Peyer's patch (tissue), 4 donors: Measurements from ENCODE around the gene S100A6. TPM values are rescaled to one million over a fixed set of nuclear protein-coding genes. Genes with fewer than 3 reads are reported as not detected.
"Not testable (repeated sequence)": the region's sequence is repeated elsewhere in the genome, so short reads cannot be mapped to it uniquely, and the experiment has no call there.

Source experiments
- DNase-seq, 3 donors: peaks; one replicate each; pipeline ENCODE4 v3.0.0-alpha.2; 2017 to 2019
- H3K27ac ChIP-seq, 4 donors: fragments of 200-600 bp; sonication (generic); one replicate each; pipeline ENCODE4 v1.5.1; 2016 to 2019
- H3K27me3 ChIP-seq, 2 donors: fragments of 200-600 bp; sonication (generic); one replicate each; pipeline ENCODE4 v1.5.1; 2019
- H3K36me3 ChIP-seq, 3 donors: fragments of 200-600 bp; sonication (generic); one replicate each; pipeline ENCODE4 v1.5.1; 2016 to 2019
- H3K4me1 ChIP-seq, 4 donors: fragments of 200-600 bp; sonication (generic); one replicate each; pipeline ENCODE4 v1.5.1; 2016 to 2019
- H3K4me3 ChIP-seq, 4 donors: fragments of 200-600 bp; sonication (generic); 1 replicate in 3 of 4; 2 replicates in 1 of 4; pipeline ENCODE4 v1.5.1; 2016 to 2019; ENCODE audit warnings: mild to moderate bottlenecking in 1 of 4
- H3K9me3 ChIP-seq, 4 donors: fragments of 200-600 bp; sonication (generic); one replicate each; pipeline ENCODE4 v1.5.1; 2016 to 2019; ENCODE audit warnings: mild to moderate bottlenecking in 1 of 4
- POLR2A ChIP-seq, 2 donors: fragments of 450-650 bp; IDR thresholded peaks; one replicate each; pipeline ENCODE4 v1.5.1; 2017; ENCODE audit warnings: antibody characterized with exemption in 2 of 2, mild to moderate bottlenecking in 2 of 2, moderate library complexity in 2 of 2
- total RNA-seq, 4 donors: library from RNA; depleted of rRNA; stranded (reverse); fragments of >200 nt; gene quantifications; one replicate each; pipeline ENCODE4 v1.1.0, GENCODE V29; 2016
- TF ChIP-seq, protein P1 (sequence below), 6 experiments: fragments of 450-650 bp in 4 of 6; fragments of 200-600 bp in 2 of 6; sonication (generic) in 1 of 6; IDR thresholded peaks; one replicate each; pipeline ENCODE4 v1.5.1; 2017 to 2019; ENCODE audit warnings: antibody characterized with exemption in 6 of 6, mild to moderate bottlenecking in 3 of 6, moderate library complexity in 1 of 6

S100A6 gene
- 100 to 1,000 TPM; 321 to 366 (median 334) TPM for total RNA-seq

DNA sequence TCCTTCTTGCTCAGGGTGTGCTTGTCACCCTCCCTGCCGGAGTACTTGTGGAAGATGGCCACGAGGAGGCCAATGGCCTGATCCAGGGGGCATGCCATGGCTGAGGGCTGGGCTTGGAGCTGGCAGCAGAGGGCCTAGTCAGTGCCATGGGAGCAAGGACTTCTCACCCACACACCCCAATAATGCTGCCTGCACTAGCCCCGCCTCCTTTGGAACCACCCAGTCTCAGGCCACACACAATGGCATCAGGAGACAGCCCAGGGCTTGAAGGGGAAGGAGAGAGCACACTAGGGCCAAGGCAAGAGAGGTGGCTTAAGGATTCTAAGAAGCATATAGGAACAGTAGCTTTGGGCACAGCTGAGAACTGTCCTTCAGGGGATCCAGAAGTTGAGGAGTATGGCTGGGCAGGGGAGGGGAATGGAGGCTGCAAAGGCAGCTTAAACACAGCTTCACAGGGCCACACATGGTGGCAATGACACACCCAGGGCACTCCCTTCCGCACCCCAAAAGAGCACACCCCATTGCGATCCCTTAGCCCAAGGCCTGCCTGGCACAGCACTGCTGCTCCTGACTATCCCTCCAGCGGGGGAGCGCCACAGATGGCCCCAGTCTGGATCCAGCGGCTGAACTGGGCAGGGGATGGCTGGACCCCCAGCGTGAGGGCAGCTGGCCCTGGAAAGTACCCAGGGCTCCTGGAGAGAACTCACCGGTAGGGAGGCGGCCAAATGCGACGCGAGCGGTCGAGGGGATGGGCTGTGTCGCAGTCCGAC, at the start of gene S100A6:
TSS of gene S100A6 (minus strand) at position 750 of the 770 bp plus-strand sequence. CDS start at position 98, 652 bp downstream.
- no peaks in the 10 kb centered on the region for H3K9me3 ChIP-seq
- peaks cover 6 to 63% (median 13%) of the 10 kb centered on the region in 4 donors for H3K4me1 ChIP-seq
- peak; percentile 51 to 53 for TF ChIP-seq POLR2A (IDR thresholded peaks at IDR 0.05)
- TF ChIP-seq, protein P1, sequence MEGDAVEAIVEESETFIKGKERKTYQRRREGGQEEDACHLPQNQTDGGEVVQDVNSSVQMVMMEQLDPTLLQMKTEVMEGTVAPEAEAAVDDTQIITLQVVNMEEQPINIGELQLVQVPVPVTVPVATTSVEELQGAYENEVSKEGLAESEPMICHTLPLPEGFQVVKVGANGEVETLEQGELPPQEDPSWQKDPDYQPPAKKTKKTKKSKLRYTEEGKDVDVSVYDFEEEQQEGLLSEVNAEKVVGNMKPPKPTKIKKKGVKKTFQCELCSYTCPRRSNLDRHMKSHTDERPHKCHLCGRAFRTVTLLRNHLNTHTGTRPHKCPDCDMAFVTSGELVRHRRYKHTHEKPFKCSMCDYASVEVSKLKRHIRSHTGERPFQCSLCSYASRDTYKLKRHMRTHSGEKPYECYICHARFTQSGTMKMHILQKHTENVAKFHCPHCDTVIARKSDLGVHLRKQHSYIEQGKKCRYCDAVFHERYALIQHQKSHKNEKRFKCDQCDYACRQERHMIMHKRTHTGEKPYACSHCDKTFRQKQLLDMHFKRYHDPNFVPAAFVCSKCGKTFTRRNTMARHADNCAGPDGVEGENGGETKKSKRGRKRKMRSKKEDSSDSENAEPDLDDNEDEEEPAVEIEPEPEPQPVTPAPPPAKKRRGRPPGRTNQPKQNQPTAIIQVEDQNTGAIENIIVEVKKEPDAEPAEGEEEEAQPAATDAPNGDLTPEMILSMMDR (IDR thresholded peaks at IDR 0.05): peak in 2 of 6 experiments; percentile 9 to 15
- DNase-seq: peak; percentile 67 to 86 (median 84)
- H3K36me3 ChIP-seq: no peaks in the 10 kb centered on the region
- no peaks in the 10 kb centered on the region for H3K27me3 ChIP-seq
- H3K27ac ChIP-seq: peak within 1 kb of the TSS; percentile 95 to 99 (median 97)
- peak within 1 kb of the TSS; percentile 70 to 89 (median 76) for H3K4me3 ChIP-seq

DNA sequence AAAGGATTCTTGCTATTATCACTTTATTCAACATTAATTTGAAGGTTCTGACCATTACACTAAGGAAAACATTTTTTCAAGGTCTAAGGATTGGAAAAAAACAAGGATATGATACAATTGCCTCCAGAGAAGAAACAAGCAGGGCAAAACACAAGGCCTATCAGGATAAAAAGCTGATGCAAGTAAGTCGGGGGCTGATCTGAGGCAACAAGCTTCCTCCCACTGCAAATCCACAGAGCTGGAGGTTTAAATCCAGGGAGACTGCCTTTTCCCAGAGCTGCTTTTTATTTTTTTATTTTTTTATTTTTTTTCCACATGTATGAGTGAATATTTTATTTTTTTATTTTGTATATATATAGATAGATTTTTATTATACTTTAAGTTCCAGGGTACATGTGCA, 49.2 kb upstream of the S100A6 start:
- H3K27me3 ChIP-seq: no peaks in the 10 kb centered on the region
- H3K4me3 ChIP-seq: no peak overlapping the region
- no peaks in the 10 kb centered on the region for H3K9me3 ChIP-seq
- H3K36me3 ChIP-seq: no peaks in the 10 kb centered on the region
- TF ChIP-seq, protein P1 (IDR thresholded peaks at IDR 0.05): no peak
- no peak for TF ChIP-seq POLR2A (IDR thresholded peaks at IDR 0.05)
- no peak for DNase-seq
- no peak overlapping the region for H3K27ac ChIP-seq
- H3K4me1 ChIP-seq: no peaks in the 10 kb centered on the region

DNA sequence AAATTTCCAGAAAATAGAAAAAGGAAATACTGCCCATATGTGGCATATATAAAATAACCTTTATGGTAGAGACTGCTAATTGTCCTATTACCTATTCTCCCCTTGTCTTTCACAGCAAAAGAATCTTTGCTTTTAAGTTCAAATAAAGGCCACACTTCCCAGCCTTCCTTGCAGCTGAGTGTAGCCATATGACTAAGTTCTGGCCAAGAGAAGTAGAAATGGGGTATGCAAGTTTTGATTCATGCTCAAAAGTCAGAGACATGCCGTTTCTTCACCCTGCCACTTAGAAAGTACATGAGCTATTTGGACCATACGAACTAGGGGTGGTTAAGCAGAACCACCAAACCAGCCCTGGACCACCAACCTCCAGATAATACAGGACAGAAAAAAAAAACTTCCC, 48.2 kb upstream of the S100A6 start:
- Histone ChIP-seq H3K27me3 (no peaks in the 10 kb centered on the region), H3K4me3 (no peak overlapping the region), H3K9me3 (no peaks in the 10 kb centered on the region), H3K27ac (no peak overlapping the region), H3K4me1 (no peaks in the 10 kb centered on the region), H3K36me3 (no peaks in the 10 kb centered on the region)
- DNase-seq: no peak
- TF ChIP-seq, protein P1 (IDR thresholded peaks at IDR 0.05): no peak
- TF ChIP-seq POLR2A (IDR thresholded peaks at IDR 0.05): no peak

DNA sequence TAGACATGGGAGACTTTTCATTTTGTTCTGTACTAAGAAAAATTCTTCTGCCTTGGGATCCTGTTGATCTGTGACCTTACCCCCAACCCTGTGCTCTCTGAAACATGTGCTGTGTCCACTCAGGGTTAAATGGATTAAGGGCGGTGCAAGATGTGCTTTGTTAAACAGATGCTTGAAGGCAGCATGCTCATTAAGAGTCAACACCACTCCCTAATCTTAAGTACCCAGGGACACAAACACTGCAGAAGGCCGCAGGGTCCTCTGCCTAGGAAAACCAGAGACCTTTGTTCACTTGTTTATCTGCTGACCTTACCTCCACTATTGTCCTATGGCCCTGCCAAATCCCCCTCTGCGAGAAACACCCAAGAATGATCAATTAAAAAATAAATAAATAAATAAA, 47.7 kb upstream of the S100A6 start:
- not testable (repeated sequence) for H3K4me3 ChIP-seq, H3K4me1 ChIP-seq, DNase-seq, H3K9me3 ChIP-seq, H3K27ac ChIP-seq, H3K27me3 ChIP-seq, H3K36me3 ChIP-seq

DNA sequence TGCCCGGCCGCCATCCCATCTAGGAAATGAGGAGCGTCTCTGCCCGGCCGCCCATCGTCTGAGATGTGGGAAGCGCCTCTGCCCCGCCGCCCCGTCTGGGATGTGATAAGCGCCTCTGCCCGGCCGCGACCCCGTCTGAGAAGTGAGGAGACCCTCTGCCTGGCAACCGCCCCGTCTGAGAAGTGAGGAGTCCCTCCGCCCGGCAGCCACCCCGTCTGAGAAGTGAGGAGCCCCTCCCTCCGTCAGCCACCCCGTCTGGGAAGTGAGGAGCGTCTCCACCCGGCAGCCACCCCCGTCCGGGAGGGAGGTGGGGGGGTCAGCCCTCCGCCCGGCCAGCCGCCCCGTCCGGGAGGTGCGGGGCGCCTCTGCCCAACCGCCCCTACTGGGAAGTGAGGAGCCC, 47.0 kb upstream of the S100A6 start:
- not testable (repeated sequence) for DNase-seq, H3K36me3 ChIP-seq, H3K9me3 ChIP-seq, H3K27me3 ChIP-seq, H3K4me3 ChIP-seq, H3K27ac ChIP-seq, H3K4me1 ChIP-seq

DNA sequence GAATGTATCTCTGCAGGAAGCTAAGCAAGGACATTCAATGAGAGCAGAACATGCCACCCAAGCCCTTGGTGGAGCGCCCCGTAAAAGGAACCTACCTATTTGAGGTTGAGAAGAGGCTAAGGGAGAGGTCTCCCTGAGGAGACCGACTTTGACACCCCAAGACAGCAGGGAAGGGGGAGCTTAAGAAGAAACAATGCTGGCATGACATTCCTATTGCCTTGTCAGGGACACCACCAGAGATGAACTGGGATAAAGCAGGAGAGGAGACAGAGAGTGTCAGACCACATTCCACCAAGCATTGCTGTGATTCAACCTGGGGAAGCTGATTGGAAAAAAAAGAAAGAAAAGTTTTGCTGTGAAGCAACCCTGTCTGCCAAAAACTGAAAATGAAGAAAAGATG, 43.1 kb upstream of the S100A6 start:
- peaks cover 0 to 7% (median 0%) of the 10 kb centered on the region in 4 donors for H3K4me1 ChIP-seq
- TF ChIP-seq, protein P1 (IDR thresholded peaks at IDR 0.05): no peak
- no peak for TF ChIP-seq POLR2A (IDR thresholded peaks at IDR 0.05)
- DNase-seq: no peak
- no peak overlapping the region for H3K4me3 ChIP-seq
- no peaks in the 10 kb centered on the region for H3K9me3 ChIP-seq
- no peaks in the 10 kb centered on the region for H3K36me3 ChIP-seq
- no peak overlapping the region for H3K27ac ChIP-seq
- no peaks in the 10 kb centered on the region for H3K27me3 ChIP-seq
